Fibroblast of skin of left biceps (primary cell): ENCODE measurements around the gene ATP8B1.
"Not testable (repeated sequence)": the region's sequence is repeated elsewhere in the genome, so short reads cannot be mapped to it uniquely, and the experiment has no call there.

ENCODE experiments used
- DNase-seq, 2 experiments: peaks; one replicate each; pipeline ENCODE4 v3.0.0-alpha.2; 2013; ENCODE audit warnings: low read depth in 2 of 2

ATP8B1 gene

GRCh38 chr18:57727952-57728807, 74.9 kb downstream of the ATP8B1 start:
- no peak for DNase-seq

GRCh38 chr18:57719211-57719935, 83.7 kb downstream of the ATP8B1 start:
- not testable (repeated sequence) for DNase-seq

GRCh38 chr18:57716549-57716948, 86.6 kb downstream of the ATP8B1 start:
- no peak for DNase-seq

GRCh38 chr18:57715671-57716070, 87.4 kb downstream of the ATP8B1 start:
- no peak for DNase-seq

- DNase-seq: no peak
Observed at GRCh38 chr18:57715073-57715472, 88.0 kb downstream of the ATP8B1 start.

GRCh38 chr18:57710226-57710625, 92.9 kb downstream of the ATP8B1 start:
- DNase-seq: no peak

GRCh38 chr18:57709335-57709734, 93.8 kb downstream of the ATP8B1 start:
- DNase-seq: no peak

- DNase-seq: no peak
Observed at GRCh38 chr18:57708288-57708687, 94.8 kb downstream of the ATP8B1 start.

- no peak for DNase-seq
Observed at GRCh38 chr18:57705832-57706595, 97.1 kb downstream of the ATP8B1 start.

GRCh38 chr18:57705011-57705410, 98.1 kb downstream of the ATP8B1 start:
- no peak for DNase-seq

- peak; percentile 48 for DNase-seq
Observed at GRCh38 chr18:57698571-57699276, 104.4 kb downstream of the ATP8B1 start.

- no peak for DNase-seq
Observed at GRCh38 chr18:57697426-57697825, 105.7 kb downstream of the ATP8B1 start.

- DNase-seq: no peak
Observed at GRCh38 chr18:57696271-57696670, 106.8 kb downstream of the ATP8B1 start.

GRCh38 chr18:57691363-57691762, 111.8 kb downstream of the ATP8B1 start:
- no peak for DNase-seq

GRCh38 chr18:57687970-57688369, 115.1 kb downstream of the ATP8B1 start:
- DNase-seq: no peak

GRCh38 chr18:57683470-57683869, 119.6 kb downstream of the ATP8B1 start:
- no peak for DNase-seq

GRCh38 chr18:57677262-57678211, 125.6 kb downstream of the ATP8B1 start:
- DNase-seq: no peak

GRCh38 chr18:57674891-57675290, 128.2 kb downstream of the ATP8B1 start:
- no peak for DNase-seq

- DNase-seq: no peak
Observed at GRCh38 chr18:57670046-57670445, 133.1 kb downstream of the ATP8B1 start.

- no peak for DNase-seq
Observed at GRCh38 chr18:57668021-57668420, 135.1 kb downstream of the ATP8B1 start.
